Natural killer cell treated with Interleukin-12 subunit alpha and Interleukin-12 subunit beta and Interleukin-15 and Interleukin-18, amount 100 ng/mL, for 72 hours (primary cell): ENCODE data around the gene MYOD1. TPM values are rescaled to one million over a fixed set of nuclear protein-coding genes. Genes with fewer than 3 reads are reported as not detected.

Experiments
- ATAC-seq, 2 donors: fragments of 150-1000 bp; cut with Tn5 transposase in 1 of 2; sonication (Bioruptor Pico), chemical (Tn5 transposase) in 1 of 2; 2 replicates each; pipeline ENCODE4 v1.10.0; 2021
- DNase-seq: peaks from one replicate; pipeline ENCODE4 v3.0.0; 2022; ENCODE audit warnings: low spot score
- H3K27ac Mint-ChIP-seq, 2 donors: 1 replicate in 1 of 2; 2 replicates in 1 of 2; pipeline ENCODE4 v1.8.0; 2022; ENCODE audit warnings: mixed read lengths in 2 of 2, mild to moderate bottlenecking in 1 of 2, moderate library complexity in 1 of 2
- H3K27me3 Mint-ChIP-seq, 2 donors: 1 replicate in 1 of 2; 2 replicates in 1 of 2; pipeline ENCODE4 v1.8.0; 2022; ENCODE audit warnings: mixed read lengths in 2 of 2
- H3K36me3 Mint-ChIP-seq: one replicate; pipeline ENCODE4 v1.8.0; 2022; ENCODE audit warnings: mixed read lengths
- H3K4me1 Mint-ChIP-seq, 2 donors: 1 replicate in 1 of 2; 2 replicates in 1 of 2; pipeline ENCODE4 v1.8.0; 2022; ENCODE audit warnings: low read depth in 2 of 2, mixed read lengths in 2 of 2, mild to moderate bottlenecking in 1 of 2
- H3K4me3 Mint-ChIP-seq: one replicate; pipeline ENCODE4 v1.8.0; 2022; ENCODE audit warnings: mixed read lengths
- H3K9me3 Mint-ChIP-seq: 2 replicates; pipeline ENCODE4 v1.8.0; 2022; ENCODE audit warnings: mixed read lengths
- total RNA-seq, 2 donors: library from RNA; stranded (reverse); gene quantifications; one replicate each; pipeline ENCODE4 v1.2.3, GENCODE V29; 2022

Gene MYOD1
- total RNA-seq, 2 donors from 2014 or later, result not detected

- H3K36me3 Mint-ChIP-seq, result no peaks in the 10 kb centered on the region
- H3K4me1 Mint-ChIP-seq, result no peaks in the 10 kb centered on the region
- no peak overlapping the region for H3K27ac Mint-ChIP-seq
- no peak overlapping the region for H3K4me3 Mint-ChIP-seq
- H3K27me3 Mint-ChIP-seq, result peaks cover 8 to 9% of the 10 kb centered on the region in 2 donors
- ATAC-seq (peak; percentile 53 to 67), DNase-seq (no peak)
- no peaks in the 10 kb centered on the region for H3K9me3 Mint-ChIP-seq
These were observed 41.0 kb downstream of the MYOD1 start for GRCh38 chr11:17760102-17761029.

GRCh38 chr11:17762309-17762974 is 43.1 kb downstream of the MYOD1 start:
- DNase-seq (no peak), ATAC-seq (no peak)
- no peaks in the 10 kb centered on the region for H3K4me1 Mint-ChIP-seq
- no peaks in the 10 kb centered on the region for H3K9me3 Mint-ChIP-seq
- H3K36me3 Mint-ChIP-seq, result no peaks in the 10 kb centered on the region
- H3K27ac Mint-ChIP-seq, result no peak overlapping the region
- no peak overlapping the region for H3K4me3 Mint-ChIP-seq
- H3K27me3 Mint-ChIP-seq, result no peaks in the 10 kb centered on the region

GRCh38 chr11:17763244-17763643 is 43.9 kb downstream of the MYOD1 start:
- no peak overlapping the region for H3K4me3 Mint-ChIP-seq

GRCh38 chr11:17763703-17764102 is 44.3 kb downstream of the MYOD1 start:
- Mint-ChIP-seq H3K4me1 (no peaks in the 10 kb centered on the region), H3K4me3 (no peak overlapping the region), H3K27me3 (no peaks in the 10 kb centered on the region), H3K36me3 (no peaks in the 10 kb centered on the region), H3K27ac (no peak overlapping the region), H3K9me3 (no peaks in the 10 kb centered on the region)
- DNase-seq (no peak), ATAC-seq (no peak)

More at GRCh38 chr11:17763244-17763643, 43.9 kb downstream of the MYOD1 start:
- no peaks in the 10 kb centered on the region for H3K9me3 Mint-ChIP-seq
- DNase-seq, result no peak
- no peaks in the 10 kb centered on the region for H3K27me3 Mint-ChIP-seq
- H3K4me1 Mint-ChIP-seq, result no peaks in the 10 kb centered on the region
- H3K36me3 Mint-ChIP-seq, result no peaks in the 10 kb centered on the region
- ATAC-seq, result no peak
- no peak overlapping the region for H3K27ac Mint-ChIP-seq

- Mint-ChIP-seq H3K4me3 (no peak overlapping the region), H3K9me3 (no peaks in the 10 kb centered on the region), H3K27me3 (no peaks in the 10 kb centered on the region), H3K27ac (no peak overlapping the region), H3K36me3 (no peaks in the 10 kb centered on the region), H3K4me1 (no peaks in the 10 kb centered on the region)
- ATAC-seq (no peak), DNase-seq (no peak)
These were observed 45.3 kb downstream of the MYOD1 start for GRCh38 chr11:17764446-17765218.

GRCh38 chr11:17765356-17766072 is 46.1 kb downstream of the MYOD1 start:
- Mint-ChIP-seq H3K9me3 (no peaks in the 10 kb centered on the region), H3K4me1 (no peaks in the 10 kb centered on the region), H3K27me3 (no peaks in the 10 kb centered on the region), H3K27ac (no peak overlapping the region), H3K4me3 (no peak overlapping the region), H3K36me3 (no peaks in the 10 kb centered on the region)
- ATAC-seq (no peak), DNase-seq (no peak)

- Mint-ChIP-seq H3K27me3 (no peaks in the 10 kb centered on the region), H3K4me3 (no peak overlapping the region), H3K27ac (no peak overlapping the region), H3K4me1 (no peaks in the 10 kb centered on the region), H3K36me3 (no peaks in the 10 kb centered on the region), H3K9me3 (no peaks in the 10 kb centered on the region)
- DNase-seq (no peak), ATAC-seq (peak in 1 of 2 donors; percentile 7)
These were observed 46.6 kb downstream of the MYOD1 start for GRCh38 chr11:17766073-17766359.

- Mint-ChIP-seq H3K9me3 (no peaks in the 10 kb centered on the region), H3K4me1 (no peaks in the 10 kb centered on the region), H3K27me3 (no peaks in the 10 kb centered on the region), H3K36me3 (no peaks in the 10 kb centered on the region), H3K27ac (no peak overlapping the region), H3K4me3 (no peak overlapping the region)
- no peak for DNase-seq
- no peak for ATAC-seq
These were observed 47.2 kb downstream of the MYOD1 start for GRCh38 chr11:17766590-17766989.

- DNase-seq (no peak), ATAC-seq (no peak)
- Mint-ChIP-seq H3K36me3 (no peaks in the 10 kb centered on the region), H3K27me3 (no peaks in the 10 kb centered on the region), H3K27ac (no peak overlapping the region), H3K4me1 (no peaks in the 10 kb centered on the region), H3K9me3 (no peaks in the 10 kb centered on the region), H3K4me3 (no peak overlapping the region)
These were observed 48.0 kb downstream of the MYOD1 start for GRCh38 chr11:17767301-17767885.

GRCh38 chr11:17767914-17768313 is 48.5 kb downstream of the MYOD1 start:
- no peak overlapping the region for H3K4me3 Mint-ChIP-seq
- no peaks in the 10 kb centered on the region for H3K4me1 Mint-ChIP-seq
- H3K27me3 Mint-ChIP-seq, result no peaks in the 10 kb centered on the region
- no peak for ATAC-seq
- H3K27ac Mint-ChIP-seq, result no peak overlapping the region
- no peaks in the 10 kb centered on the region for H3K9me3 Mint-ChIP-seq
- DNase-seq, result no peak
- no peaks in the 10 kb centered on the region for H3K36me3 Mint-ChIP-seq

GRCh38 chr11:17768547-17768946 is 49.2 kb downstream of the MYOD1 start:
- DNase-seq (no peak), ATAC-seq (no peak)
- Mint-ChIP-seq H3K27me3 (no peaks in the 10 kb centered on the region), H3K9me3 (no peaks in the 10 kb centered on the region), H3K27ac (no peak overlapping the region), H3K4me3 (no peak overlapping the region), H3K4me1 (no peaks in the 10 kb centered on the region), H3K36me3 (no peaks in the 10 kb centered on the region)

GRCh38 chr11:17769218-17769617 is 49.8 kb downstream of the MYOD1 start:
- no peaks in the 10 kb centered on the region for H3K27me3 Mint-ChIP-seq
- ATAC-seq (no peak), DNase-seq (no peak)
- H3K9me3 Mint-ChIP-seq, result no peaks in the 10 kb centered on the region
- H3K4me3 Mint-ChIP-seq, result no peak overlapping the region
- H3K4me1 Mint-ChIP-seq, result no peaks in the 10 kb centered on the region
- H3K27ac Mint-ChIP-seq, result no peak overlapping the region
- H3K36me3 Mint-ChIP-seq, result no peaks in the 10 kb centered on the region

GRCh38 chr11:17770048-17770652 is 50.8 kb downstream of the MYOD1 start:
- ATAC-seq, result no peak
- no peak for DNase-seq
- no peaks in the 10 kb centered on the region for H3K9me3 Mint-ChIP-seq
- no peaks in the 10 kb centered on the region for H3K27me3 Mint-ChIP-seq
- H3K4me1 Mint-ChIP-seq, result no peaks in the 10 kb centered on the region
- H3K36me3 Mint-ChIP-seq, result no peaks in the 10 kb centered on the region
- H3K27ac Mint-ChIP-seq, result no peak overlapping the region
- no peak overlapping the region for H3K4me3 Mint-ChIP-seq
